Pancreas (tissue), 10 donors: ENCODE measurements around the gene DENND6B. TPM values are rescaled to one million over a fixed set of nuclear protein-coding genes. Genes with fewer than 3 reads are reported as not detected.

Source experiments
- ATAC-seq, 4 donors: fragments of 200-7000 bp; cut with Tn5 transposase; one replicate each; pipeline versions ENCODE4 v1.8.0 to v1.9.1; 2020; ENCODE audit warnings: mild to moderate bottlenecking in 4 of 4, moderate library complexity in 4 of 4
- DNase-seq, 6 donors: peaks; one replicate each; pipeline ENCODE4 v3.0.0-alpha.2; 2020
- FAIRE-seq: peaks from 2 replicates; lab custom pipeline; 2012; peaks lifted over from hg19 to GRCh38; lab: Jason Lieb, UNC
- H3K27ac ChIP-seq, 4 donors: fragments of 200-600 bp; sonication (generic); 1 replicate in 3 of 4; 2 replicates in 1 of 4; pipeline versions ENCODE4 v1.5.0 to v1.8.0; 2020
- H3K27me3 ChIP-seq, 4 donors: fragments of 200-600 bp; one replicate each; pipeline ENCODE4 v1.8.0; 2021
- H3K36me3 ChIP-seq, 3 donors: fragments of 200-600 bp; sonication (generic) in 1 of 3; one replicate each; pipeline versions ENCODE4 v1.5.0 to v1.8.0; 2020 to 2021
- H3K4me1 ChIP-seq, 3 donors: fragments of 200-600 bp; one replicate each; pipeline ENCODE4 v1.8.0; 2021
- H3K4me3 ChIP-seq, 4 donors: fragments of 200-600 bp; sonication (generic) in 2 of 4; one replicate each; pipeline versions ENCODE4 v1.5.0 to v1.8.0; 2020 to 2021
- H3K9me3 ChIP-seq, 4 donors: fragments of 200-600 bp; one replicate each; pipeline ENCODE4 v1.8.0; 2021
- WGBS, 2 donors: extraction: QIAGEN DNeasy Blood & Tissue Kit; methylation state at CpG; one replicate each; pipeline ENCODE4 v1.1.7; 2013; 5-methylcytosine and 5-hydroxymethylcytosine counted together
- intact Hi-C, 3 donors: fragments of 100-400 bp; cut with DNase I; formaldehyde crosslinking; loops; one replicate each; pipeline versions ENCODE4 v1.11.1 to v1.14.2; 2022
- polyA plus RNA-seq, 2 donors: library from polyadenylated mRNA; stranded (reverse); fragments of 200-250 nt; gene quantifications; one replicate each; pipeline ENCODE4 v1.2.3, GENCODE V29; 2013
- total RNA-seq, 6 donors: library from RNA; stranded (reverse); fragmentation: NEBNext Ultra II Directional in 4 of 6; extraction: Animal tissue kit (Norgen Biotek cat#: 25700) in 4 of 6; gene quantifications; one replicate each; pipeline versions ENCODE4 v1.2.1 to v1.2.4, GENCODE V29; 2021 to 2023
- TF ChIP-seq, protein P1 (sequence below), 4 donors: fragments of 200-600 bp; sonication (generic) in 3 of 4; IDR thresholded peaks; one replicate each; pipeline versions ENCODE4 v1.5.0 to v1.8.0; 2021; ENCODE audit warnings: antibody characterized with exemption in 4 of 4
- donor health status: healthy with polysubstance abuse.
- donor health status: DM: no; HTN: no; CAD: no; lungs with moderate emphysema.
- donor health status: DM: no; HTN: no; CAD: no.
- donor health status: control.
- donor health status: control.
- donor health status: Bipolar disorder and iron deficiency.
- donor health status: DM: yes; HTN: yes; CAD: no.
- donor health status: DM: no; HTN: no; CAD: no.
- donor health status: DM: no; HTN: no; CAD: no.
- donor health status: DM: yes; HTN: yes; CAD: no.

DENND6B gene
- total and polyA plus RNA-seq, 8 donors = 4.3 to 25.3 (median 6.2) TPM

DNA sequence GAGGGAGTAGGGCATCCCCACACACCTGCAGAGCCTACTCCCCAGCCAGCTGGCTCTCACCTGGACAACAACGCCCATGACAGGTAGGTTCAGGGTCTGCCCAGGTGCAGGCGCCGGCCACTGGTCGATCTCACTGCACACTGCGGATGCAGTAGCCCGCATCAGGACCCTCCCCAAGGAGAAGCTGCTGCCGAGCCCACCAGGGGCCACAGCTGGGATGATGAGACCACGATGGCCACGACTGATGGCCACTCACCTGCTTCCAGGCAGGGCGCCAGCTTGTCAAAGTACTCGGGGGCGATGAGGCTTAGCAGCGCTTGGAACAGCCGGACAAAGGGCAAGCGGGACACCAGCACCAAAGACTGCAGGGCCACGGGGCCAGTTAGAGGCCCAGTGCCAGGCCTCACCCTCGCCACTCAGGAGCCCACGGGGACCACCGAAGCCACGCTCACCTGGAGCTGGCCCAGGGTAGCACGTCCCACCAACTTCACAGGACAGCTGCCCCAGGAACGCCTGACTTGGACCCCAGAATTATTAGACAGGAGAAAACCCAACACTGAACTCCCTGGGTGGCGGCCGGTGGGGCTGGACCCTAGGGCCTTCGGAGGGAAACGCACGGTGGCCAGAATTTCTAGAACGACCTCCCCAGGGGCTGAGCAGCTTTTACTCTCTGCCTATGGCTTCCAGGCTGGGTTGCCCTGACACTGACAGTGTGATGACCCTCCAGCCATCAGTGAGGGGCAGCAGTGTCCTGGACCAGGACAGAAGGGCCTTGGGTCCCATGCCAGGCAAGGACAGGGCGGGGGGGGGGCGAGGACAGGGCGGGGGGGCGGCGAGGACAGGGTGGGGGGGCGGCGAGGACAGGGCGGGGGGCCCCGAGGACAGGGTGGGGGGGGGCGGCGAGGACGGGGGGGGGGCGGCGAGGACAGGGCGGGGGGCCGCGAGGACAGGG is 10.4 kb downstream of the DENND6B start:
- intact Hi-C loops = no loop called here
- no peak overlapping the region for H3K27ac ChIP-seq
- 84 to 90% methylated on average over 28 to 29 of the region's 45 CpGs for WGBS, 2 donors
- ATAC-seq (no peak), DNase-seq (peak in 1 of 6 donors; percentile 37), FAIRE-seq (no peak)
- H3K4me1 ChIP-seq = no peaks in the 10 kb centered on the region
- no peak overlapping the region for H3K4me3 ChIP-seq
- H3K36me3 ChIP-seq = no peaks in the 10 kb centered on the region
- no peaks in the 10 kb centered on the region for H3K9me3 ChIP-seq
- H3K27me3 ChIP-seq = no peaks in the 10 kb centered on the region
- TF ChIP-seq, protein P1, sequence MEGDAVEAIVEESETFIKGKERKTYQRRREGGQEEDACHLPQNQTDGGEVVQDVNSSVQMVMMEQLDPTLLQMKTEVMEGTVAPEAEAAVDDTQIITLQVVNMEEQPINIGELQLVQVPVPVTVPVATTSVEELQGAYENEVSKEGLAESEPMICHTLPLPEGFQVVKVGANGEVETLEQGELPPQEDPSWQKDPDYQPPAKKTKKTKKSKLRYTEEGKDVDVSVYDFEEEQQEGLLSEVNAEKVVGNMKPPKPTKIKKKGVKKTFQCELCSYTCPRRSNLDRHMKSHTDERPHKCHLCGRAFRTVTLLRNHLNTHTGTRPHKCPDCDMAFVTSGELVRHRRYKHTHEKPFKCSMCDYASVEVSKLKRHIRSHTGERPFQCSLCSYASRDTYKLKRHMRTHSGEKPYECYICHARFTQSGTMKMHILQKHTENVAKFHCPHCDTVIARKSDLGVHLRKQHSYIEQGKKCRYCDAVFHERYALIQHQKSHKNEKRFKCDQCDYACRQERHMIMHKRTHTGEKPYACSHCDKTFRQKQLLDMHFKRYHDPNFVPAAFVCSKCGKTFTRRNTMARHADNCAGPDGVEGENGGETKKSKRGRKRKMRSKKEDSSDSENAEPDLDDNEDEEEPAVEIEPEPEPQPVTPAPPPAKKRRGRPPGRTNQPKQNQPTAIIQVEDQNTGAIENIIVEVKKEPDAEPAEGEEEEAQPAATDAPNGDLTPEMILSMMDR (IDR thresholded peaks at IDR 0.05) = no peak

DNA sequence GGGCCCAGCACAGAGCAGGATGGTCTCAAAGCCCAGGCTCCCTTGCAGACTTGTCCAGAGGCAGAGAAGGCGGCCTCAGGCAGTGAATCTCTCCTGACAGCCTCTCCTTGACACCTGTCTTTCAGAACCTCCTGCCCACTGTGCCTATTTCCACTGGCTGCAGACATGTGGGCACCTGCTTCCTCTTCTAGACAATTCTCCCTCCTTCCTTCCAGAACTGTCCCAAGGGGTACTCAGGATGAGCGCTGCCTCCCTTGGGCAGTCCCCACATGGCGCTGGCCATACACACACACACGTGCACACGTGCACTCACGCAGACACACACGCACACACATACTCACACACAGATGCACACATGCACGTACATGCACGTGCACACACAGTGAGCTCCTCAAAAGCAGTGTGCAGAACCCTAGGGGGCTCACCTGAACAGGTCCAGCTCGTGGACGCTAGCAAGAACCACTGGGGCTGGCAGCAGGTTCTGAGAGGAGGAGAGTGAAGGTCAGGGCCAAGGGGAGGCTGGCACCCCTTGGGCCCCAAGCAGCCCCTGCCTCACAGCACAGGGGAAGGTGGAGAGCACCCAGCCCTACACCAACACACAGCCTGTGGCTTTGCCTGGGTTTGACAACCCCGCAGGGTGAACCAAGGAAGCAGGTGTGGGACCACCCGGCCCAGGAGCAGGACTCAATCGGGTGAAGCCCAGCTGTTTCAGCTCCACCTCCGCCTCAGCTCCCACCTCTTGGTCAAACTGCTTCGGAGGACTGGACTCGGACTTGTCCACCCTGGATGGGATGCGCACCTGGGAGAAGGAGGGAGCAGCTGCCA is 11.3 kb downstream of the DENND6B start:
- no peaks in the 10 kb centered on the region for H3K9me3 ChIP-seq
- H3K27ac ChIP-seq = no peak overlapping the region
- no peaks in the 10 kb centered on the region for H3K36me3 ChIP-seq
- no peak overlapping the region for H3K4me3 ChIP-seq
- TF ChIP-seq, protein P1 (IDR thresholded peaks at IDR 0.05) = no peak
- intact Hi-C loops = no loop called here
- DNase-seq (no peak), ATAC-seq (no peak), FAIRE-seq (no peak)
- WGBS, 2 donors = 91% methylated on average over 18 of the region's 18 CpGs
- no peaks in the 10 kb centered on the region for H3K27me3 ChIP-seq
- H3K4me1 ChIP-seq = no peaks in the 10 kb centered on the region

DNA sequence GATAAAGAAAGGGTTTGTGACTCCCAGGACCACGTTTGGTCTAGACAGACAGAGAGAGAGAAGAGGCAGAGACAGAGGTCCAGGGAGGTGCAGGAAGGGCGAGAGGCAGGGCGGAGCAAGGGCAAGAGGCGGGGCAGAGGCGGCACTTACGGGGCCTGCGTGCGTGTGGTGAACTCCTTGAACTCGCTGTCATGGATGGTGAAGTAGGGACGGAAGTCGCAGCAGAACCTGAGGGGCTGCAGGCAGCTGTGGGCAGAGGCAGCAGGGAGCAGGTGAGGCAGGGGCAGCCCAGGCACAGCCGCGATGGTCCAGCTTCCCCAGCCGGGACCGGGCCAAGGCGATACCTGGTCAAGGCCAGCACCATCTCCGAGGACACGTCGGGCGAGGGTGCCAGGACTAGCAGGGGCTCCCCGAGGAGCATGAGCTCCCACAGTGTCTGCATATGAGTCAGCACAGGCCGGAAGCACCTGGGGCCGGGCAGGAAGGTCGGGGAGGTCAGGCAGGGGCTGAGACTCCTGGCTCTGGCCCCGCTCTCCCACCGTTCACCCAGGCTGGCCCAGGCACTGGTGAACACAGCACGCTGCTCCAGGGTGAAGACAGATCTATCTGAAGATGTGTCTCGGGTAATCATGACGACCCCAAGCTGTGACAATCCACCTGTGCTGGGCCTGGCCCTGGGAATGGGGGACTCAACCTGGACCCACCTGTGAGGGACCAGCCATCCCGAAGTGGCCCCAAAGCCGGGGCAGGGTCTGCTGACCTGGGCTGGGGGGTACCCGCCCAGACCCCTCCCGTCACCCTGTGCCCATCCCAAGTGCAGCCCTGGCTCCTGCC is 12.1 kb downstream of the DENND6B start:
- TF ChIP-seq, protein P1 (IDR thresholded peaks at IDR 0.05) = no peak
- WGBS, 2 donors = 80 to 84% methylated on average over 33 of the region's 33 CpGs
- Histone ChIP-seq H3K36me3 (no peaks in the 10 kb centered on the region), H3K27ac (no peak overlapping the region), H3K9me3 (no peaks in the 10 kb centered on the region), H3K4me3 (no peak overlapping the region), H3K27me3 (no peaks in the 10 kb centered on the region), H3K4me1 (no peaks in the 10 kb centered on the region)
- intact Hi-C loops = no loop called here
- ATAC-seq (peak in 3 of 4 donors; percentile 38 to 77 (median 58)), DNase-seq (peak in 2 of 6 donors; percentile 29 to 38), FAIRE-seq (no peak)

DNA sequence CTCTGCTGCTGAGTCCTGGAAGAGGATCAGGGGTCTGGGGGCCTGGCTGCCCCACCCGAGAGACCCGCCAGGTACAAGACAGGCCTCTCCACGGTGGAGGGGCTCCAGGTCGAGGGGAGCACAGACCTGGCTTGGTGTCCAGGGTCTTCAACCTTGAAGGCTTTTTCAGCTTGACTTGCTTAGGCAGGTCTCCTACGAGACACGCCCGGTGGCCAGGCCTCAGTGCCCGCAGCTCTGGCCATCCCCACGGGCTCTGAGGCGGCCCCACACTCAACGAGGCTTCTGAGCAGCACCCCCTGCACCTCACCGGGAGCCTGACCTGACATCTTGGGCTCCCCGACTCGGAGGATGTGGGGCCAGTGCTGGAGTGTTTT is 12.7 kb downstream of the DENND6B start:
- FAIRE-seq = no peak
- H3K27ac ChIP-seq = no peak overlapping the region
- intact Hi-C loops = no loop called here

More for the DNA sequence above, 12.7 kb downstream of the DENND6B start:
- 68 to 80% methylated on average over 13 to 14 of the region's 14 CpGs for WGBS, 2 donors
- no peak for ATAC-seq
- no peak for DNase-seq
- H3K4me3 ChIP-seq = no peak overlapping the region
- H3K9me3 ChIP-seq = no peaks in the 10 kb centered on the region
- TF ChIP-seq, protein P1 (IDR thresholded peaks at IDR 0.05) = no peak
- no peaks in the 10 kb centered on the region for H3K36me3 ChIP-seq
- H3K4me1 ChIP-seq = no peaks in the 10 kb centered on the region
- no peaks in the 10 kb centered on the region for H3K27me3 ChIP-seq
